ENCODE measurements around the gene KIF5C.

- TF ChIP-seq EZH2 (IDR thresholded peaks at IDR 0.05; ENCODE audit: low read length) (no peak), CTCF (optimal IDR thresholded peaks at IDR 0.05 in 1 of 3, IDR thresholded peaks at IDR 0.05 in 1 of 3, conservative IDR thresholded peaks at IDR 0.05 in 1 of 3; ENCODE audit: extremely low read depth in 1 of 3, insufficient read depth in 2 of 3, low read length in 3 of 3) (no peak)
These were observed 145.4 kb downstream of the KIF5C start for GRCh38 chr2:149020432-149020851.
